Smooth muscle cell (in vitro differentiated cells): ENCODE data around the gene UNC5C. TPM values are rescaled to one million over a fixed set of nuclear protein-coding genes. Genes with fewer than 3 reads are reported as not detected.

Source experiments
- DNase-seq: peaks from one replicate; lab custom pipeline; 2025; ENCODE audit not compliant: unreplicated experiment; lab: John Stamatoyannopoulos, UW
- H2AFZ ChIP-seq: fragments of 200-600 bp; sonication (generic); 2 replicates; pipeline ENCODE4 v1.6.0; 2016; ENCODE audit warnings: antibody characterized with exemption, low read depth, mild to moderate bottlenecking
- H3F3A ChIP-seq: fragments of 200-600 bp; sonication (generic); 2 replicates; pipeline ENCODE4 v1.6.0; 2017; ENCODE audit warnings: antibody characterized with exemption, low read depth
- H3K27ac ChIP-seq: fragments of 200-600 bp; sonication (generic); 2 replicates; pipeline ENCODE4 v1.5.1; 2016; ENCODE audit warnings: low read depth, mild to moderate bottlenecking
- H3K27me3 ChIP-seq: fragments of 200-600 bp; sonication (generic); 2 replicates; pipeline ENCODE4 v1.6.1; 2016; ENCODE audit warnings: low read depth, mild to moderate bottlenecking
- H3K36me3 ChIP-seq: fragments of 200-600 bp; sonication (generic); 2 replicates; pipeline ENCODE4 v1.5.1; 2016; ENCODE audit warnings: low read depth
- H3K4me1 ChIP-seq: fragments of 200-600 bp; sonication (generic); 2 replicates; pipeline ENCODE4 v1.5.1; 2016; ENCODE audit warnings: low read depth
- H3K4me2 ChIP-seq: fragments of 200-600 bp; sonication (generic); 2 replicates; pipeline ENCODE4 v1.6.0; 2016; ENCODE audit warnings: mild to moderate bottlenecking
- H3K4me3 ChIP-seq: fragments of 200-600 bp; sonication (generic); 2 replicates; pipeline ENCODE4 v1.5.1; 2016; ENCODE audit warnings: mild to moderate bottlenecking
- H3K79me2 ChIP-seq: fragments of 200-600 bp; sonication (generic); 2 replicates; pipeline ENCODE4 v1.6.0; 2016; ENCODE audit warnings: low read depth, mild to moderate bottlenecking
- H3K9ac ChIP-seq: fragments of 200-600 bp; sonication (generic); 2 replicates; pipeline ENCODE4 v1.6.0; 2016; ENCODE audit warnings: low read depth
- H3K9me3 ChIP-seq: fragments of 200-600 bp; sonication (generic); replicated peaks from 2 replicates; pipeline ENCODE4 v1.5.1; 2016; ENCODE audit warnings: low read depth
- H4K20me1 ChIP-seq: fragments of 200-600 bp; sonication (generic); 2 replicates; pipeline ENCODE4 v1.6.0; 2016; ENCODE audit warnings: low read depth
- WGBS: methylation state at CpG from one replicate; pipeline ENCODE4 v1.1.7; 2016; ENCODE audit warnings: low lambda C conversion rate; 5-methylcytosine and 5-hydroxymethylcytosine counted together
- polyA plus RNA-seq: library from polyadenylated mRNA; unstranded; fragments of >200 nt; fragmentation: Nextera tagmentation; extraction: Ambion mirVana; gene quantifications from 2 replicates; pipeline ENCODE4 v1.2.1, GENCODE V29; 2016
- total RNA-seq: library from RNA; depleted of rRNA; stranded (reverse); fragments of >200 nt; gene quantifications from 2 replicates; pipeline ENCODE4 v1.2.3, GENCODE V29; 2014
- TF ChIP-seq, protein P1 (sequence below): fragments of 200-600 bp; sonication (generic); IDR thresholded peaks from 2 replicates; pipeline ENCODE4 v1.5.1; 2017; ENCODE audit warnings: borderline replicate concordance, mild to moderate bottlenecking, antibody characterized with exemption; ENCODE audit not compliant: insufficient read depth, poor library complexity, severe bottlenecking

The UNC5C gene
- total and polyA plus RNA-seq, 2 experiments from 2014 or later = 2.0 to 15.6 TPM

DNA sequence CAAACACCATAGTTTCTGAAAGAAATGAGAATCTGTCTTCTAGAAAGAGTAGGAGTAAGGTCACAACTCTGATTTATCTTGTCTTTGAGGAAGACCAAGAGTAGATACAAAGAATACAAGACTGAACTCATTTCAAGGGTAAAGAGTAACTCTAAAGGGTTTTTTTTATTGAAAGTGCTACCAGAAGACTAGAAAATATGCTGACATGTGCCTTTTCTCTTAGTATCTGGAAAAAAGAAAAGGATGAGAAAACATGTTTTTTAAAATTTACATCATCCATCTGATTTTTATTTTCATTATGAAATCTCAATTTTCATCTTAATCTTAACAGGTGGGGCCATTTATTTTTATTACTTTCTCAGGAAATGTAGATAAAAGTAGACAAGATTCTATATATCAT, 43.0 kb downstream of the UNC5C start:
- Histone ChIP-seq H3K27ac (peak overlapping the region; percentile 84), H3F3A (peaks cover 21% of the 10 kb centered on the region), H4K20me1 (no peaks in the 10 kb centered on the region), H3K4me2 (peak overlapping the region; percentile 64), H3K4me3 (no peak overlapping the region), H2AFZ (no peak overlapping the region), H3K27me3 (no peaks in the 10 kb centered on the region), H3K79me2 (peaks cover 50% of the 10 kb centered on the region), H3K9me3 (no peaks in the 10 kb centered on the region), H3K4me1 (peaks cover 29% of the 10 kb centered on the region), H3K9ac (peak overlapping the region; percentile 7), H3K36me3 (no peaks in the 10 kb centered on the region)
- DNase-seq = no peak
- TF ChIP-seq, protein P1, sequence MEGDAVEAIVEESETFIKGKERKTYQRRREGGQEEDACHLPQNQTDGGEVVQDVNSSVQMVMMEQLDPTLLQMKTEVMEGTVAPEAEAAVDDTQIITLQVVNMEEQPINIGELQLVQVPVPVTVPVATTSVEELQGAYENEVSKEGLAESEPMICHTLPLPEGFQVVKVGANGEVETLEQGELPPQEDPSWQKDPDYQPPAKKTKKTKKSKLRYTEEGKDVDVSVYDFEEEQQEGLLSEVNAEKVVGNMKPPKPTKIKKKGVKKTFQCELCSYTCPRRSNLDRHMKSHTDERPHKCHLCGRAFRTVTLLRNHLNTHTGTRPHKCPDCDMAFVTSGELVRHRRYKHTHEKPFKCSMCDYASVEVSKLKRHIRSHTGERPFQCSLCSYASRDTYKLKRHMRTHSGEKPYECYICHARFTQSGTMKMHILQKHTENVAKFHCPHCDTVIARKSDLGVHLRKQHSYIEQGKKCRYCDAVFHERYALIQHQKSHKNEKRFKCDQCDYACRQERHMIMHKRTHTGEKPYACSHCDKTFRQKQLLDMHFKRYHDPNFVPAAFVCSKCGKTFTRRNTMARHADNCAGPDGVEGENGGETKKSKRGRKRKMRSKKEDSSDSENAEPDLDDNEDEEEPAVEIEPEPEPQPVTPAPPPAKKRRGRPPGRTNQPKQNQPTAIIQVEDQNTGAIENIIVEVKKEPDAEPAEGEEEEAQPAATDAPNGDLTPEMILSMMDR = no peak

DNA sequence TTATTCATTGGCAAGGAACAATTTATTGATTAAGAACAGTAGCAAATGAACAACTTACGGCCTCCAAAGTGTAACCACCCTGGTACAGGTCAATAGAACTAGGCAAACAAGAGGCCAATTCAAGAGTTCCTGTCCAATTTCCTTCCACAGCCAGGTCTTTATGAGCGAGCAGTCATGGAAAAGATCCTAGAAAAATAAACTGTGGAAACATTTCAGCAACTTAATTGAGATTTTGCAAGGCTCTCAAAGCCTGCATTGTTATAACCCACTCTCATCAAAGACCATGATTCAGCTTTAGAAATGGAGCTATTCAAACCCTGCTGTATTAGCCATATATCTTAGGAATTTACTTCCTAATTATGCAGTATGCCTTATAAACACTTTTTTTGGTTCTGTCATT, 43.6 kb downstream of the UNC5C start:
- TF ChIP-seq, protein P1 = no peak
- H3K27me3 ChIP-seq = no peaks in the 10 kb centered on the region
- H3K4me1 ChIP-seq = peaks cover 29% of the 10 kb centered on the region
- peaks cover 44% of the 10 kb centered on the region for H3K79me2 ChIP-seq
- H3K9ac ChIP-seq = no peak overlapping the region
- H3K36me3 ChIP-seq = no peaks in the 10 kb centered on the region
- no peaks in the 10 kb centered on the region for H4K20me1 ChIP-seq
- WGBS = 41% methylated on average over 2 of the region's 2 CpGs
- H3K9me3 ChIP-seq = no peaks in the 10 kb centered on the region
- no peak overlapping the region for H3K4me3 ChIP-seq
- no peak for DNase-seq
- no peak overlapping the region for H2AFZ ChIP-seq
- H3K4me2 ChIP-seq = peak overlapping the region; percentile 64
- H3K27ac ChIP-seq = peak overlapping the region; percentile 84
- peaks cover 21% of the 10 kb centered on the region for H3F3A ChIP-seq

DNA sequence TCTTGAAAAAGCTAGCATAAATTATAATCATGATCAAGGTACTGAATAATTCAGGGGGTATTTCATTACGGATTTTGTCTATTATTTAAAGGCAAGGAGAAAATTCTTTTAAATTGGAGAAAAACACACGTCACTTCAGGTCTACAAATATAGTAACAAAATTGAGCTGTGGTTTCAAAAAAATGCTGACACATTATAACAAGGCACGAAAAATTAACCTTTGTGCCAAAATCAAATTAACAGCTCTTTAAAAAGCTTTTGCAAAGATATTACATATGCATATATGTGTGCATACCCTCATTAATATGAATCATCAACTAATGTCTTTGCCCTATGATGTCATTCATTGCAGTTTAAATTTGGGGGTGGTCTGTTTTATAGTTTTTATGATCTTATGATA, 44.3 kb downstream of the UNC5C start:
- H3K27me3 ChIP-seq = no peaks in the 10 kb centered on the region
- H3K4me2 ChIP-seq = peak overlapping the region; percentile 64
- peaks cover 29% of the 10 kb centered on the region for H3K4me1 ChIP-seq
- no peaks in the 10 kb centered on the region for H3K9me3 ChIP-seq
- no peaks in the 10 kb centered on the region for H3K36me3 ChIP-seq
- peaks cover 39% of the 10 kb centered on the region for H3K79me2 ChIP-seq
- H3F3A ChIP-seq = peaks cover 21% of the 10 kb centered on the region
- TF ChIP-seq, protein P1 = no peak
- no peak overlapping the region for H3K4me3 ChIP-seq
- H2AFZ ChIP-seq = no peak overlapping the region
- 73% methylated on average over 3 of the region's 3 CpGs for WGBS
- no peak for DNase-seq
- no peaks in the 10 kb centered on the region for H4K20me1 ChIP-seq
- peak overlapping the region; percentile 84 for H3K27ac ChIP-seq
- no peak overlapping the region for H3K9ac ChIP-seq

DNA sequence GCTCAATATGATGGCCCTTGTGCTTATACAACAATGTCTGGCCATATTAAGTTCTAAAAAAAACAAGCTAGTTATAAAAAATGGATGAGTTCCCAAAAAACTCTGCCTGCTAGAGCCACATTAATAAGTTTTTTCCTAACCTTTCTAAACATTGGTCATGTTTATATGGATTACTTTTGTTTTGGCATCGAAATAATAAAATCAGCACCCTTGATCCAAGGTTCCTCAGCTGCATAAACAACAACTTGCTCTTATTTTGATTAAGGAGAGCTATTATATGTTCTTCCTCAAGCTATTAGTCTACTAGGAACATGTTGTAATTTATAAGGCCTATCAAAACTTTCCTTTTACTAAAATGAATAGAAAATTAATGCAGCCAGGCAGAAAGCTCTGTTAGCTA, 48.4 kb downstream of the UNC5C start:
- Histone ChIP-seq H3K4me3 (no peak overlapping the region), H3K4me2 (no peak overlapping the region), H2AFZ (no peak overlapping the region), H3K27me3 (no peaks in the 10 kb centered on the region), H3K79me2 (peaks cover 49% of the 10 kb centered on the region), H3K27ac (no peak overlapping the region), H3F3A (peaks cover under 1% of the 10 kb centered on the region), H3K4me1 (peaks cover 13% of the 10 kb centered on the region), H3K9me3 (no peaks in the 10 kb centered on the region), H4K20me1 (no peaks in the 10 kb centered on the region), H3K36me3 (no peaks in the 10 kb centered on the region), H3K9ac (no peak overlapping the region)
- TF ChIP-seq, protein P1 = no peak
- WGBS = 100% methylated on average over 1 of the region's 1 CpG
- DNase-seq = no peak
